ENCODE measurements around the gene COL25A1.

The COL25A1 gene

DNA sequence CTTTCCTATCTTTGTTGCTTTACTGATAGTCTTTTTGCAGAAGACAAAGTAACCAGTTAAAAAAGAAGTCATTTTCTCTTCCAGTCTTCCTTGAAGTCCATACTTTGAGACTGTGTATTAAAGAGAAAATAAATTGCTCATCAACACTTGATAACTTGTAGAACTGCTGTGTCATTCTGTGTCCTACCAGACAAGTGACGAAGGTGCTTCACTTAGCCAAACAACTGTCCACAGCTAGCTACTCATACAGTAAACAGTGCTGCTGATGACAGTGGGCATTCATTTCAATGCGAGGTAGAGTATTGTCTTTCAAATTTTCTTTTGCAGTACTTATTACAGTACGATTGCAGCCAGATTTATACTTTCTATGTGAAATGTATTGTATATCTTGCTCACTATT lies 11.5 kb downstream of the COL25A1 start:
- DNase-seq, result no peak

DNA sequence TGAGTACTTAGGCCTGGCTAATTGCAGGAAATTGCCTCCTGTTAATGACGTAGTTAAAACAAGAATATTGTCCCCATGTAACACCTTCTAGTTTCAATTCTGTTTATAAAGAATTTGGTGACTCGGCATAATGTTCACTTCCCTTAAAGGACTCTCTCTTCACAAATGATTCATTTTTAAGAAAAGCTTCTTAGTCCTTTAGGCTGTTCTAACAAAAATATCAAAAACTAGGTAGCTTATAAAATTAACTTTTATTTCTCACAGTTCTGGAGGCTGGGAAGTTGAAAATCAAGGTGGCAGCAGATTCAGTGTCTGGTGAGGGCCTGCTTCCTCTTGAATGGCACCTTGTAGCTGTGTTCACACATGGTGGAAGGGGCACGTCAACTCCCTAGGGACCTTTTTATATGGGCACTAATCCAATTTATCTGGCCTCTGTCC lies 23.8 kb downstream of the COL25A1 start:
- no peak for DNase-seq

DNA sequence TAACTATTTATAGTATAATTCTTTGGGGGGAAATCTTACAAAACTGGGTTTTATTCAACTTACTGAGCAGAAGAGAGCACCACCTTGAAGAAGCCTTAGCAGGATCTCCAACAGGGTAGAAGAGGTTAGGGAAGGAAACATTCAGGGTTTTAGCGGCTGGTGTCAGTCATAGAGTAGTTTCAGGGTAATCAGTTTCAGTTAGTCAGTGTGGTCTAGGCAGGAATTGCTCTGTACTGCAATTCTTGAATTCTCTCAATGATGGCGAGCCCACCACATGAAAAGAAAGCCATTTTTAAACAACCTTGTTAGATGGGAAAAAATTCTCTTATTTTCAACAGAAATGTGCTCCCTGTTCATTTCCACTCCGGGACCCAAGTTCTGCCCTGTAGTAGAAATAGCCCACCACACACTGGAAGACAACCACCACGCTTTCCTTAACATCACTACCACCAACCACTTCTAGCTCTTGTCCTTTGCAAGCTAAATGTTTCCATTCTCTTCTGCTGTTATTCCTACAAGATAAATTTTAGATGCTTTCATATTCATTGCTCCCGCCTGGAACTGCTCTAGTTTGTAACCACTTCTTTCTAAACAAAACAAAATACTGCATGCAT lies 25.9 kb downstream of the COL25A1 start:
- no peak for DNase-seq

DNA sequence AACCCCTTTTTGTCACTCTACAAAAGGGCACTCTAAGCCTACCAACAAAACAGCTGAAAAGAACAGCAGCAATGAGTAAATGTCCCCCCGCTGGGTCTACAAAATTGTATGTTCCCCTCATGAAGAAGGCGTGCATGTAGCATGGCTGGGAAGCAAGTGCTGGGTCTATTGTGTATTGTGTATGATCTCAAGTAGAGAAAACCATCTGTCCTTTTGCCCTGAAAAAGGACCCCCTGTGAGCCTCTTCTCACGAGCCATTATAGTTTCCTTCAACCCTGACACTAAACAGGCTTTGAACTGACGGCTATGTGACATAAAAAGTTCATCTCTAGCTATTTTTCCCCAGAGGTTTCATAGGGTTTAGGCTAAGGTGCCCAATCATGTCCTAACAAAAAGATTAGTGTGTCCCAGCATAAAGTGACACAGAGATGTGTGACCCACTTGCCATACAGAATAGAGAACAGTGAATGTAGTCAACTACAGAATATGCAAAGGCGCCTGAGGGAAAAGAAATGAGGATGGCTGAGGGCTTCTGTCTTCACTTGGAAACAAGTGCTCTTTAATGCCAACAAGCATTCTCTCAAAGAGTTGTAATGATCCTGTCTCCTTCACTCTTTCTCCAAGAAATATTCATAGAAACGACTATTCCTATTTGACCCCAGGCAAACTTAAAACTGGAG lies 27.3 kb downstream of the COL25A1 start:
- no peak for DNase-seq

DNA sequence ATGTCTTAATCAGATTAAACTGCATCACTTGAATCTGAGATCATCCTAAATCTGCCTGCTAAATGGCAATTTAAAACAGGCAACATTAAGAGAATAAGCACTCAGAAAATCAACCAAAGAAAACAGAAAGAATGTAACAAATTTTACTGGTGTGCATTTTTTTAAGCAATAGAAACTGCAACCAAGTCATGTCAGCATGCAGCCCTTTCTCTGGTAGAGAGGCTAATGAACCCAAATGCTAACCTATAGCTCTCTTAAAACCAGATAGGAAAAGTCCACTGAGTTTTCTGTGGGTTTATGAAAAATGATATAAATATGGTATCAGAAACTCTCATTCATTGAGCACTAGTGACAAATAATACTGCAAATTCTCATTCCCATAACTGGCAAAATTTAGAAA lies 35.6 kb downstream of the COL25A1 start:
- no peak for DNase-seq

- no peak for DNase-seq
Observed at GRCh38 chr4:109266236-109266635, 36.2 kb downstream of the COL25A1 start.

- no peak for DNase-seq
Observed at GRCh38 chr4:109263721-109264120, 38.7 kb downstream of the COL25A1 start.

GRCh38 chr4:109256818-109257217 lies 45.6 kb downstream of the COL25A1 start:
- no peak for DNase-seq

DNA sequence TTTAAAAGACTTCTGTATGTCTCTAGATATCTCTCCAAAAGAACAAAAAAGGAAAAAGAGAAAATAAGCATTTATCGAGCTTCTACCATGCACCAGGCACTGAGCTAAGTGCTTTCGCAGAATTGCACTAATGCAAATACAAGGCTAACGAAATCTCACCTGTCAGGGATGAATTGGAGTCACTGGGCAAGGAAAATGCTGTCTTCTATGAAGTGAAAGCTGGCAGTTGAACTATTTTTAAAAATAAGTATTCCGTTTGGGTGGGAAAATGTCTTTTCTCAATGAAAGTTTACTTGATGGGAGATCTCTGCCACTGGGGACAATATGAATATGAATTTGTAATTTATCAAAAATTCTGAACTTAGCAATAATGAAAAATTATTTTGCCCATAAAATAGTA lies 47.6 kb downstream of the COL25A1 start:
- DNase-seq, result no peak

DNA sequence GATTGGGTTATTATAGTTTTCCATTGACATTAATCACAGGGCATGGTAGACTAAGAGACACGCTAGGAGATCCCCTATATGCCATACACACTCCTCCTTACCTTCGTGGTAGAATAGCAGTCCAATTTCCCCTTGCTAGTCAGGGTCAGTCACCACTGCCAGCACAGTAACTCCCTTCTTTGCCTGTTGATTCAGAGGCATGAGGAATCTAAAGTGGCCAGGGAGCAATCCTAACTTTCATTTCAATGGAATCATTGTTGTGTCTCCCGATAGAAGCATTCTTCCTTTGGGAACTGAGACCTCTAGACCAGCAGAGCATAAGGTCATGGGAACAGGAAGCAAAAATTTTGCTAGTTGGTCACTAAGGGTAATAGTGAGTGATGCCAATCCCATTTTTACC lies 51.1 kb downstream of the COL25A1 start:
- no peak for DNase-seq

GRCh38 chr4:109248322-109248900 lies 54.0 kb downstream of the COL25A1 start:
- DNase-seq, result no peak

- DNase-seq, result no peak
Observed at GRCh38 chr4:109243871-109244270, 58.6 kb downstream of the COL25A1 start.

DNA sequence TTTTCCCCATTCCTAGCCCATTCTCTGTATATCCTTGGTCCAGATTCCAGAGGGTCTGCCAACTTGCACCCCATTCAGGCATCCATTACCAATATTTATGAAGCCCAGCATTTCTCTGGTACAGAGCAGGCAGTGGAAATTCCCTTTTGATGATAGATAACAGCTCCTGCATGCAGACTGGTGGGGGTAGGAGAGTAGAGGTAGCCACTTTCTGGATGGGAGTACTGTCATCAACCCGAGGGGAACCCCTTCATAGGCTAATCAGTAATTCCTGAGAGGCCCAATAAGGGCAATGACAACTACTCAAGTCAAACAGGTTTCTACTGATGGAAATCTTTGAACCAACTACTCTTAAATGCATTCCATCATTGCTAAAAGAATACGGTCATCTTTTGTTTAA lies 63.7 kb downstream of the COL25A1 start:
- DNase-seq, result no peak

DNA sequence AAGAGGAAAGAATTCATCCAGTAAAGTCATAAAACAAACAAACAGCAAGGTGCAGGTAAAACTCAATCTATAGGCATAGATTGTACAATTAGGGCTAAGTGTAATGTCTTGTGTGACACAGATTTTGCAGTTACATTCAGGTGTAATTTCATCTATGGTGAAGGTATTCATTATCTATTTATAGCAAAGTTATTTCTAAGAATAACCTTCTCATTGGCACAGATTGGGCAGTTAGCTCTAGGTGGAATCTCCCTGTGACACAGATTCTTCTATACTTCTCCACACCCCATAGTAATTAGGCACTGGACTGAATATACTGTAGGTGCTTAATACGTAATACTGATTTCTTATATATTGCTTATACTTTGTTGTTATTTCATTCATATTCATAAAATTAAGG lies 66.8 kb downstream of the COL25A1 start:
- no peak for DNase-seq

DNA sequence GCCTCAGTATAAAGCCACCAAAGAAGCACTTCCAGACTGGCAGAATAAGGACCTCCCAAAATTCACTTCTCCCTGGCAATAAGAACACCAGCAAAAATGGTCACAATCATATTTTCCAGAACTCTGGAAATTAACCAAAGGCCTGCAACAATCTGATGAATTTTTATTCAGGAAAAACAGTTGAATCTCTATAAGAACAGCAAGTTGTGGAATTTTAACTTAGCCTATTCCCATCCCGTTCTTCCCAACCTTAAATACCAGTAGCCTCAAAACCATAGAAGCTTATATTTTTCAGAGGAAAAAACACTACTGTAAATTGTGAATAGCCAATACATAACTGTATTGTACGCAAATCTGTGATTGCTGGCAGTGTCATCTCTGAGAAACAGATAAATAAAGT lies 67.9 kb downstream of the COL25A1 start:
- DNase-seq, result no peak

GRCh38 chr4:109233570-109233969 lies 68.9 kb downstream of the COL25A1 start:
- DNase-seq, result no peak

DNA sequence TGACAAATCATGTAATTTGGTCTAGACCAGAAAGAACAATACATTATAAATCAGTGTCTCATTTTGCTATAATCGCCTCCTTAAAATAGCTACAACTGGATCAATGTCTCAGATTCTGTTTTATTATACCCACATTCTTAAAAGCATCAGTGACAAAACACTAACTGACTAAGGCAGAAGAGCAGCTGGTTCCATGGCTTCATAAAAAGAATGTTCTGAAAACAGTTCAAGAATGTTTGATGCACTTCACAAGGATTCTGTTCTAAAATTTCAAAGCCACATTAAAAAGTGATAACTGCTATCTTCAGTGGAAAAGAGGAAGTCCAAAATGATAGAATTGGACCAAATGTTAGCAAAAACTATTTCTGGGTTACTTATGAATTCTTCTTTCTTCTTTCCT lies 69.8 kb downstream of the COL25A1 start:
- DNase-seq, result no peak

GRCh38 chr4:109231331-109231730 lies 71.1 kb downstream of the COL25A1 start:
- no peak for DNase-seq

- DNase-seq, result no peak
Observed at GRCh38 chr4:109229028-109229427, 73.4 kb downstream of the COL25A1 start.

- no peak for DNase-seq
Observed at GRCh38 chr4:109218288-109218687, 84.2 kb downstream of the COL25A1 start.

- DNase-seq, result no peak
Observed at GRCh38 chr4:109216085-109216696, 86.3 kb downstream of the COL25A1 start.

GRCh38 chr4:109215506-109215905 lies 87.0 kb downstream of the COL25A1 start:
- no peak for DNase-seq

DNA sequence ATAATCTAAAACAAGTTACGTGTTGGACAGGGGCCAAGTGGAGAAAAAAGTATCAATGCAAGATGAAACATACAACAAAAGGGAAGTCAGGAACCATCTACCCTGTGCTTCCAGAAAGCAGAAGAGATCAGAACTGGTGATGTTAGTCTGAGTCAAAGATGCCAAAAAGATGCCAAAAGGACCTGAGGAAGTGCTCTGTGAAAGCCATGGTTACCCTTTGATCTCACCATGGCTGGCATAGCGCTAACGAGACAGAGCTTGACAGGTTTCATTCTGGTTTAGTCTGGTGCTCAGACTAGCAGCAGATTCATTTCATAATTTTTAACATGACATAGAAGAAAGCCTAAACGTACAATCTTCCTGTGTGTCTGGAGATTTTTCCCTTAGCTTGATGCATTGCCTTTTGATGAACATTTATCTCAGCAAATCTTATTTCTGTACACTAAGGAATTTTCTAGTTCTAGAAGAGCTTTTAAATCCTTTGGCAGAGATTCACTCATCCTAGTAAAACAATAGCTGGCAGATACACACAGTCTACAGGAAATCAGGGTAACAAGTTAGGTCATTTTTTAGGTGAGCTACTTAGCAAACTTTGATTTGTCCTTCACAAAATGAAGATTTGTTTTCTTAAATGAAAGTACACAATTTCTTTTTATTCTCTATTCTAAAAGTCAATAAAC lies 87.7 kb downstream of the COL25A1 start:
- DNase-seq, result no peak

GRCh38 chr4:109213056-109213455 lies 89.4 kb downstream of the COL25A1 start:
- no peak for DNase-seq
